Nephron progenitor cell (in vitro differentiated cells): ENCODE measurements around the gene COMT.
"Not testable (repeated sequence)": the region's sequence is repeated elsewhere in the genome, so short reads cannot be mapped to it uniquely, and the experiment has no call there.

ENCODE experiments used
- DNase-seq: peaks from one replicate; pipeline ENCODE4 v3.0.0; 2021
- H3K27ac Mint-ChIP-seq: 2 replicates; pipeline ENCODE4 v1.8.0; 2021; ENCODE audit warnings: mild to moderate bottlenecking, moderate library complexity, mixed read lengths
- H3K27me3 Mint-ChIP-seq: 2 replicates; pipeline ENCODE4 v1.8.0; 2021; ENCODE audit warnings: mild to moderate bottlenecking, low read depth, mixed read lengths; ENCODE audit not compliant: poor library complexity
- H3K36me3 Mint-ChIP-seq: 2 replicates; pipeline ENCODE4 v1.8.0; 2021; ENCODE audit warnings: low read depth, mixed read lengths
- H3K4me1 Mint-ChIP-seq: 2 replicates; pipeline ENCODE4 v1.8.0; 2021; ENCODE audit warnings: mixed read lengths
- H3K4me3 Mint-ChIP-seq: 2 replicates; pipeline ENCODE4 v1.8.0; 2021; ENCODE audit warnings: mild to moderate bottlenecking, moderate library complexity, mixed read lengths
- H3K9me3 Mint-ChIP-seq: 2 replicates; pipeline ENCODE4 v1.8.0; 2021; ENCODE audit warnings: mild to moderate bottlenecking, moderate library complexity, mixed read lengths
- TF ChIP-seq, protein P1 (sequence below): fragments of 200-600 bp; sonication (generic); IDR thresholded peaks from 2 replicates; pipeline ENCODE4 v1.5.0; 2021; ENCODE audit warnings: antibody characterized with exemption

The COMT gene

GRCh38 chr22:19930551-19931486, 10.8 kb upstream of the COMT start:
- peaks cover 8% of the 10 kb centered on the region for H3K27me3 Mint-ChIP-seq
- TF ChIP-seq, protein P1, sequence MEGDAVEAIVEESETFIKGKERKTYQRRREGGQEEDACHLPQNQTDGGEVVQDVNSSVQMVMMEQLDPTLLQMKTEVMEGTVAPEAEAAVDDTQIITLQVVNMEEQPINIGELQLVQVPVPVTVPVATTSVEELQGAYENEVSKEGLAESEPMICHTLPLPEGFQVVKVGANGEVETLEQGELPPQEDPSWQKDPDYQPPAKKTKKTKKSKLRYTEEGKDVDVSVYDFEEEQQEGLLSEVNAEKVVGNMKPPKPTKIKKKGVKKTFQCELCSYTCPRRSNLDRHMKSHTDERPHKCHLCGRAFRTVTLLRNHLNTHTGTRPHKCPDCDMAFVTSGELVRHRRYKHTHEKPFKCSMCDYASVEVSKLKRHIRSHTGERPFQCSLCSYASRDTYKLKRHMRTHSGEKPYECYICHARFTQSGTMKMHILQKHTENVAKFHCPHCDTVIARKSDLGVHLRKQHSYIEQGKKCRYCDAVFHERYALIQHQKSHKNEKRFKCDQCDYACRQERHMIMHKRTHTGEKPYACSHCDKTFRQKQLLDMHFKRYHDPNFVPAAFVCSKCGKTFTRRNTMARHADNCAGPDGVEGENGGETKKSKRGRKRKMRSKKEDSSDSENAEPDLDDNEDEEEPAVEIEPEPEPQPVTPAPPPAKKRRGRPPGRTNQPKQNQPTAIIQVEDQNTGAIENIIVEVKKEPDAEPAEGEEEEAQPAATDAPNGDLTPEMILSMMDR, result no peak
- H3K36me3 Mint-ChIP-seq, result peaks cover 13% of the 10 kb centered on the region
- no peak overlapping the region for H3K27ac Mint-ChIP-seq
- no peaks in the 10 kb centered on the region for H3K4me1 Mint-ChIP-seq
- no peak for DNase-seq
- no peak overlapping the region for H3K4me3 Mint-ChIP-seq
- H3K9me3 Mint-ChIP-seq, result peaks cover 11% of the 10 kb centered on the region

- H3K4me1 Mint-ChIP-seq, result no peaks in the 10 kb centered on the region
These were observed 10.1 kb upstream of the COMT start for GRCh38 chr22:19931514-19931913.

DNA sequence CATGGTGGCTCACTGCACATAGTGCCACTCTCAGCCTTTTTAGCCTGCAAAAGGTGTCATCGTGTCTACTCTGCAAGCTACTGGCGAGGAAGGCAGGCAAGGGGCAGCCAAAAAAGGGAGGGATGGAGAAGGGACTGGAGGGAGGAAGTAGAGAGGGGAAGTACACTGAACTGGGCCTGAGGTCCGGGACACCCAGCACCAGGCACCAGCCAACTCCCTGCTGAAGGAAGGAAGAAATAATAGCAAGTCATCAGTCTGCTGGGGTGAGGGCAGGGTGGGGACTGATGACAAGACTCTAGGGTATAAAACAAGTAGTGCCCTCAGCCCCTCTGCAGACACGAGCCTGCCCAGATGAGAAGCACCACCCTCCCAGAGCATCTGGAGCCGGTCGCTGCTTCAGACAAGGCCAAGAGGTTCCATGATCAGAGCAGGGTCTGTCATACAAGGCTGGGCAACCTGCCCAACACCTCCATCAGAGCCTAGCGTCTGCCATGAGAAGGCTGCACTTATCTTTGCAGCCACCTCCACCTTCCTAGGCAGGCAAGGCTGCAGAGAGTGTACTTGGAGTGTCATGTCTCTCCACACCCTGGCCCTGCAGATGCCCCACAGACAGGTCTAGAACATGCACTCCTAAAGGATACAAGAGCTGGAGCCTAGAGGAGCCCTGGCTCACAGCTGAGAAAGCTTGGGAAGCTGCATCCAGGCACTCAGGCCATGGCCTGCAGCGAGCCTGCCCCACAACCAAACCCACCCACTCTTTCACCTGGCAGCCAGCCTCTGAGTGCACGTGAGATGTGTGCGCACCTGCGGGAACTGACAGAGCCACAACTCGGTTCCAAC, 9.0 kb upstream of the COMT start:
- TF ChIP-seq, protein P1, result no peak
- H3K27ac Mint-ChIP-seq, result no peak overlapping the region
- H3K9me3 Mint-ChIP-seq, result peaks cover 29% of the 10 kb centered on the region
- H3K4me3 Mint-ChIP-seq, result no peak overlapping the region
- peaks cover 12% of the 10 kb centered on the region for H3K27me3 Mint-ChIP-seq
- H3K36me3 Mint-ChIP-seq, result peaks cover 30% of the 10 kb centered on the region
- DNase-seq, result no peak
- no peaks in the 10 kb centered on the region for H3K4me1 Mint-ChIP-seq

More at GRCh38 chr22:19931514-19931913, 10.1 kb upstream of the COMT start:
- Mint-ChIP-seq H3K27ac (no peak overlapping the region), H3K4me3 (no peak overlapping the region), H3K36me3 (peaks cover 20% of the 10 kb centered on the region), H3K27me3 (peaks cover 11% of the 10 kb centered on the region), H3K9me3 (peaks cover 18% of the 10 kb centered on the region)
- no peak for DNase-seq
- TF ChIP-seq, protein P1, result no peak

DNA sequence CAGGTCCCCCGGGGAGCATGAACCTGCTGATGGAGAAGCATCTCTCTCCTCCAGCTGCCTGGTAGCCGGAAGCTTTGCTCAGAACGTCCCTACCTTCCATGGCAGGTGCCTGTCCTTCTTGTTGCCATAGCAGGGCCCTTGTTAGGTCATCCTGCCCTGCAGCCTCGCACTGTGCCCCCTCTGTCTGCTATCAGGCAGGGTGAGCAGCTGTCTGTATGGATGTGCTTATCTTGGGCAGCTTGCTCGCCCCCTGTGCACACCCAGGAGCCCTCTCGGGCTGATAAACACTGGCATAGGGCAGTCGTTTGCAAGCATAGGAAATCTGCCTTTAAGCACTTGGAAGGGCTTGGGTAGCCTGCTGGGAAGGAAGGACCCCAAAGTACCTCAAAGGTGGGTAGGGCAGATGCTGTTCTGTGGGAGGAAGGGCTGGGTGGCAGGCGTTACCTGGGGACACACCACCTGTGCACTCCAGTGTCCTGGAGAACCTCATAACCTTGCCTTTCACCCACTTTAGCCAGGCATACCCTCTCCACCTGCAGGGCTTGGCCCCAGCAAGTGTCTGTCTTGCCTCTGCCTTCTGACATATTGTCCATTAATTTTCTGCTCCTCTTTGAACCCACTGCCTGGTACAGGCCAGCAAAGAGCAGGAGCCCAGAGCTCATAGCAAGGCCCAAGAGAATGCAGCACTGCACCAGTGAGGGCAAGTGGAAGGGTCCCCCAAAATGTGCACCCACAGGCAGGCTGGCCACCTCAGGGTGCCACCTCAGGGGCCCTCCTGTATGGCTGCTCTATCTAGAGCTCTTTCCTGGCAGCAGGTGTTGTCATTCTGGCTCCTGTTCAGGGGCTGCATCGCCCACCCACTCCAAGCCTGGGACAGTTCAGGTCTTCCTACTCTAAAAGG, 8.0 kb upstream of the COMT start:
- Mint-ChIP-seq H3K4me3 (no peak overlapping the region), H3K36me3 (peaks cover 30% of the 10 kb centered on the region), H3K4me1 (peaks cover 5% of the 10 kb centered on the region), H3K27me3 (peaks cover 12% of the 10 kb centered on the region), H3K9me3 (peaks cover 33% of the 10 kb centered on the region), H3K27ac (no peak overlapping the region)
- DNase-seq, result no peak
- TF ChIP-seq, protein P1, result no peak

DNA sequence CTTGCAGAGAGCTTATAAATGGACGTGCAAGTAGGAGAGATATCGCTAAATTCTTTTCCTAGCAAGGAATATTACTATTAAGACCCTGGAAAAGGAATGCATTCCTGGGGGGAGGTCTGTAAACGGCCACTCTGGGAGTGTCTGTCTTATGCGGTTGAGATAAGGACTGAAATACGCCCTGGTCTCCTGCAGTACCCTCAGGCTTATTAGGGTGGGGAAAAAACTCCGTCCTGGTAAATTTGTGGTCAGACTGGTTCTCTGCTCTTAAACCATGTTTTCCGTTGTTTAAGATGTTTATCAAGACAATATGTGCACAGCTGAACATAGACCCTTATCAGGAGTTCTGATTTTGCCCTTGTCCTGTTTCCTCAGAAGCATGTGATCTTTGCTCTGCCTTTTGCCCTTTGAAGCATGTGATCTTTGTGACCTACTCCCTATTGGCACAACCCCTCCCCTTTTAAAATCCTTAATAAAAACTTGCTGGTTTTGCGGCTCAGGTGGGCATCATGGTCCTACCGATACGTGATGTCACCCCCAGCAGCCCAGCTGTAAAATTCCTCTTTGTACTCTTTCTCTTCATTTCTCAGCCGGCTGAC, 6.4 kb upstream of the COMT start:
- H3K4me3 Mint-ChIP-seq, DNase-seq, H3K4me1 Mint-ChIP-seq, H3K27ac Mint-ChIP-seq: not testable (repeated sequence)
- Mint-ChIP-seq H3K36me3 (peaks cover 30% of the 10 kb centered on the region), H3K9me3 (peaks cover 33% of the 10 kb centered on the region), H3K27me3 (peaks cover 12% of the 10 kb centered on the region)
